HL-60 (cell line): Measurements from ENCODE around the gene AP3D1.

ENCODE experiments used
- DNase-seq, 2 experiments: peaks; one replicate each; pipeline ENCODE4 v3.0.0-alpha.2; 2010 to 2020; ENCODE audit warnings: low read depth in 1 of 2, low spot score in 1 of 2
- H3K27ac ChIP-seq: fragments of 250-450 bp; sonication (Bioruptor Pico); replicated peaks from 2 replicates; pipeline ENCODE4 v1.5.1; 2020; ENCODE audit warnings: mild to moderate bottlenecking, moderate library complexity
- H3K27me3 ChIP-seq: fragments of 250-450 bp; sonication (Bioruptor Pico); 2 replicates; pipeline ENCODE4 v1.5.1; 2021; ENCODE audit warnings: mild to moderate bottlenecking, moderate library complexity; ENCODE audit not compliant: insufficient read depth, poor library complexity, severe bottlenecking
- H3K4me3 ChIP-seq: replicated peaks from 2 replicates; pipeline ENCODE4 v1.5.1; 2011; ENCODE audit warnings: mild to moderate bottlenecking, control low read depth, low read length; ENCODE audit not compliant: insufficient read depth
- GABPA ChIP-seq: IDR thresholded peaks from 2 replicates; pipeline ENCODE4 v1.6.1; 2012; ENCODE audit warnings: low read depth
- POLR2AphosphoS5 ChIP-seq: IDR thresholded peaks from 2 replicates; pipeline ENCODE4 v1.6.1; 2012; ENCODE audit warnings: low read depth
- SPI1 ChIP-seq: IDR thresholded peaks from 2 replicates; pipeline ENCODE4 v1.6.1; 2012; ENCODE audit warnings: low read depth, mild to moderate bottlenecking, borderline replicate concordance
- TF ChIP-seq, protein P1 (sequence below): IDR thresholded peaks from 2 replicates; pipeline ENCODE4 v1.6.1; 2012; ENCODE audit warnings: low read depth; ENCODE audit not compliant: insufficient replicate concordance
- TF ChIP-seq, protein P2 (sequence below): IDR thresholded peaks from one replicate; pipeline ENCODE4 v1.5.1; 2011; ENCODE audit warnings: low read length, control low read depth, inconsistent platforms; ENCODE audit not compliant: insufficient read depth

The AP3D1 gene

DNA sequence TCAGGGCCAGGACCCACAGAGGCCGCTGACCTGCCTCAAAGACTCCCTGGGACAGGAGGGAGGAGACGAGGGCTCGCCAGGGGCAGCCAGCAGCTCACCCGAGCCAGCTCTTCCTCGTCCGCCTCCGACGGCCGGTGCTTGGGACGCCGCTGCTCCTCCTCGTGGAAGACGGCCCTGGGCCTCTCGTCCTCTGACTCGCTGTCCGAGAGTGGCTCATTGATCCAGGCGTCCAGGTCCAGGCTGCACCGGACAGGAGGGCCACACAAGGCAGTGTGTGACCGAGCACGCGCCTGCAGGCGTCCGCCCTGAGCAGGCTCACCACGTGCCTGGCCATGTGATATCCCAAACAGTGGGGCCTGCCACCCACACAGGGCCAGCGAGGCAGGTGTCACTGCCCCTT is 34.9 kb downstream of the AP3D1 start:
- no peak overlapping the region for H3K27ac ChIP-seq
- H3K27me3 ChIP-seq = no peaks in the 10 kb centered on the region
- no peak overlapping the region for H3K4me3 ChIP-seq
- DNase-seq = no peak
- no peak for TF ChIP-seq SPI1
- TF ChIP-seq, protein P1, sequence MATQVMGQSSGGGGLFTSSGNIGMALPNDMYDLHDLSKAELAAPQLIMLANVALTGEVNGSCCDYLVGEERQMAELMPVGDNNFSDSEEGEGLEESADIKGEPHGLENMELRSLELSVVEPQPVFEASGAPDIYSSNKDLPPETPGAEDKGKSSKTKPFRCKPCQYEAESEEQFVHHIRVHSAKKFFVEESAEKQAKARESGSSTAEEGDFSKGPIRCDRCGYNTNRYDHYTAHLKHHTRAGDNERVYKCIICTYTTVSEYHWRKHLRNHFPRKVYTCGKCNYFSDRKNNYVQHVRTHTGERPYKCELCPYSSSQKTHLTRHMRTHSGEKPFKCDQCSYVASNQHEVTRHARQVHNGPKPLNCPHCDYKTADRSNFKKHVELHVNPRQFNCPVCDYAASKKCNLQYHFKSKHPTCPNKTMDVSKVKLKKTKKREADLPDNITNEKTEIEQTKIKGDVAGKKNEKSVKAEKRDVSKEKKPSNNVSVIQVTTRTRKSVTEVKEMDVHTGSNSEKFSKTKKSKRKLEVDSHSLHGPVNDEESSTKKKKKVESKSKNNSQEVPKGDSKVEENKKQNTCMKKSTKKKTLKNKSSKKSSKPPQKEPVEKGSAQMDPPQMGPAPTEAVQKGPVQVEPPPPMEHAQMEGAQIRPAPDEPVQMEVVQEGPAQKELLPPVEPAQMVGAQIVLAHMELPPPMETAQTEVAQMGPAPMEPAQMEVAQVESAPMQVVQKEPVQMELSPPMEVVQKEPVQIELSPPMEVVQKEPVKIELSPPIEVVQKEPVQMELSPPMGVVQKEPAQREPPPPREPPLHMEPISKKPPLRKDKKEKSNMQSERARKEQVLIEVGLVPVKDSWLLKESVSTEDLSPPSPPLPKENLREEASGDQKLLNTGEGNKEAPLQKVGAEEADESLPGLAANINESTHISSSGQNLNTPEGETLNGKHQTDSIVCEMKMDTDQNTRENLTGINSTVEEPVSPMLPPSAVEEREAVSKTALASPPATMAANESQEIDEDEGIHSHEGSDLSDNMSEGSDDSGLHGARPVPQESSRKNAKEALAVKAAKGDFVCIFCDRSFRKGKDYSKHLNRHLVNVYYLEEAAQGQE = no peak
- TF ChIP-seq POLR2AphosphoS5 = no peak
- TF ChIP-seq GABPA = no peak
- TF ChIP-seq, protein P2, sequence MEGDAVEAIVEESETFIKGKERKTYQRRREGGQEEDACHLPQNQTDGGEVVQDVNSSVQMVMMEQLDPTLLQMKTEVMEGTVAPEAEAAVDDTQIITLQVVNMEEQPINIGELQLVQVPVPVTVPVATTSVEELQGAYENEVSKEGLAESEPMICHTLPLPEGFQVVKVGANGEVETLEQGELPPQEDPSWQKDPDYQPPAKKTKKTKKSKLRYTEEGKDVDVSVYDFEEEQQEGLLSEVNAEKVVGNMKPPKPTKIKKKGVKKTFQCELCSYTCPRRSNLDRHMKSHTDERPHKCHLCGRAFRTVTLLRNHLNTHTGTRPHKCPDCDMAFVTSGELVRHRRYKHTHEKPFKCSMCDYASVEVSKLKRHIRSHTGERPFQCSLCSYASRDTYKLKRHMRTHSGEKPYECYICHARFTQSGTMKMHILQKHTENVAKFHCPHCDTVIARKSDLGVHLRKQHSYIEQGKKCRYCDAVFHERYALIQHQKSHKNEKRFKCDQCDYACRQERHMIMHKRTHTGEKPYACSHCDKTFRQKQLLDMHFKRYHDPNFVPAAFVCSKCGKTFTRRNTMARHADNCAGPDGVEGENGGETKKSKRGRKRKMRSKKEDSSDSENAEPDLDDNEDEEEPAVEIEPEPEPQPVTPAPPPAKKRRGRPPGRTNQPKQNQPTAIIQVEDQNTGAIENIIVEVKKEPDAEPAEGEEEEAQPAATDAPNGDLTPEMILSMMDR = no peak

DNA sequence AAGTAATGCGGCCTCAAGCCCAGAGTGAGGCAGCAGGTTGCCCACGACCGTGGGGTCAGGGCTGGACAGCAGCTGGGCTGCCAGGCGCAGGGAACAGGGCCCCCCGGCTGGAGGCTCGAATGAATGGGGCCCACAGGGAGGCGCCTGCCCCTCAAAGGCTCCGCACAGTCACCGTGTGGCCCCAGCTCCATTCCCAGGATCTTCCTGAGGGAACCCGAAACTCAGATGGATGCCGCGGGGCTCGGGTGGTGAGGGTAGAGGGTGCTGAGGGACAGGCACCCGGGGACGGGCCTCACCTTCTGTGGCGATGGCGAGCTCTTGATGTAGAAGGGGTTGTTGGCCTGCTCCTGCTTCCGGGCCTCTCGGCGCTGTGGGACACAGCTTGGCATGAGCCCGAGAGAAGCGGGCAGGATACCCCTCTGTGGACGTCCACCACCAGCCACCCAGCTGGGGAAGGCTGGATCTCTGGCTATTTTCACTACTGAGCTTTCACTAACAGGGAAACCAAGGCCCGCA is 35.4 kb downstream of the AP3D1 start:
- TF ChIP-seq, protein P1 = no peak
- TF ChIP-seq SPI1 (no peak), POLR2AphosphoS5 (no peak), GABPA (no peak)
- TF ChIP-seq, protein P2 = no peak
- H3K27ac ChIP-seq = no peak overlapping the region
- no peaks in the 10 kb centered on the region for H3K27me3 ChIP-seq
- no peak for DNase-seq
- no peak overlapping the region for H3K4me3 ChIP-seq

DNA sequence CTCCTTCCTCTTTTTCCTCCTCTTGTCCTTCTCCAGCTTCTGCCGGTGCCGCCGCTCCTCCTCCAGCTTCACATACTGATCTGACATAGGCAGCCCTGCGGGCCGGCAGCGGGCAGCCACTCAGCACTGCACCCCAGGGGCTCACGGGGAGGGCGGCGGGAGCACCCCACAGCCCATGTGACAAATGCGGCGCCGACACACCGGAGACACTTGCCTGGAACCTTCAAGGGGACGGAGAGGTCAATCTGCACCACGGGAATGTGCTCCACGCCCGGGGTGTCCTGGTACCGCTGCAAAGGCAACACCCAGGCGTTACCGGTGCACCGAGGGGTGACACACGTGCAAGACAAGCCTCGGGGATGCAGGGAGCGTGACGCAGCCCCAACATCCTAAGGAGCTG is 36.0 kb downstream of the AP3D1 start:
- H3K27me3 ChIP-seq = no peaks in the 10 kb centered on the region
- no peak for DNase-seq
- no peak overlapping the region for H3K4me3 ChIP-seq
- no peak for TF ChIP-seq GABPA
- no peak for TF ChIP-seq SPI1
- TF ChIP-seq, protein P2 = no peak
- TF ChIP-seq, protein P1 = no peak
- no peak for TF ChIP-seq POLR2AphosphoS5
- H3K27ac ChIP-seq = no peak overlapping the region
